Parathyroid adenoma (tissue), 2 donors: ENCODE data around the gene PJA1.

Experiments
- H2AFZ ChIP-seq: fragments of 300-600 bp; sonication (generic); one replicate; pipeline ENCODE4 v1.7.0; 2017; ENCODE audit warnings: antibody characterized with exemption, mild to moderate bottlenecking
- H3K27ac ChIP-seq: fragments of 300-600 bp; sonication (generic); one replicate; pipeline ENCODE4 v1.7.0; 2017
- H3K27me3 ChIP-seq: fragments of 300-600 bp; sonication (generic); one replicate; pipeline ENCODE4 v1.7.0; 2017; ENCODE audit warnings: low read length; ENCODE audit not compliant: control insufficient read depth, insufficient read depth
- H3K36me3 ChIP-seq: fragments of 300-600 bp; sonication (generic); one replicate; pipeline ENCODE4 v1.7.0; 2017; ENCODE audit warnings: low read length; ENCODE audit not compliant: control insufficient read depth, insufficient read depth
- H3K4me1 ChIP-seq: fragments of 300-600 bp; sonication (generic); one replicate; pipeline ENCODE4 v1.7.0; 2017; ENCODE audit warnings: control low read depth
- H3K4me2 ChIP-seq: fragments of 300-600 bp; sonication (generic); one replicate; pipeline ENCODE4 v1.7.0; 2017; ENCODE audit warnings: low read length
- H3K4me3 ChIP-seq: fragments of 300-600 bp; sonication (generic); one replicate; pipeline ENCODE4 v1.7.0; 2017; ENCODE audit warnings: low read depth, low read length
- H3K79me2 ChIP-seq: fragments of 300-600 bp; sonication (generic); one replicate; pipeline ENCODE4 v1.7.0; 2017; ENCODE audit warnings: control low read depth
- H3K9ac ChIP-seq: fragments of 300-600 bp; sonication (generic); one replicate; pipeline ENCODE4 v1.7.0; 2017; ENCODE audit warnings: mild to moderate bottlenecking
- H3K9me3 ChIP-seq: fragments of 300-600 bp; sonication (generic); one replicate; pipeline ENCODE4 v1.7.0; 2017; ENCODE audit warnings: low read length; ENCODE audit not compliant: control insufficient read depth
- CTCF ChIP-seq: fragments of 300-600 bp; sonication (generic); IDR thresholded peaks from one replicate; pipeline ENCODE4 v1.7.0; 2017; ENCODE audit warnings: antibody characterized with exemption, mild to moderate bottlenecking
- donor health status: primary hyperparathyroidism.

Gene PJA1

GRCh38 chrX:69152417-69152841 lies 12.8 kb downstream of the PJA1 start:
- Histone ChIP-seq H3K4me2 (no peak overlapping the region), H2AFZ (no peak overlapping the region), H3K27ac (no peak overlapping the region), H3K4me3 (no peak overlapping the region), H3K4me1 (peaks cover 6% of the 10 kb centered on the region), H3K36me3 (no peaks in the 10 kb centered on the region), H3K9ac (no peak overlapping the region), H3K79me2 (no peaks in the 10 kb centered on the region), H3K9me3 (no peaks in the 10 kb centered on the region), H3K27me3 (no peaks in the 10 kb centered on the region)
- no peak for TF ChIP-seq CTCF

- no peak for TF ChIP-seq CTCF
- Histone ChIP-seq H2AFZ (no peak overlapping the region), H3K4me1 (peaks cover 6% of the 10 kb centered on the region), H3K9ac (no peak overlapping the region), H3K27ac (no peak overlapping the region), H3K4me2 (no peak overlapping the region), H3K27me3 (no peaks in the 10 kb centered on the region), H3K79me2 (no peaks in the 10 kb centered on the region), H3K9me3 (no peaks in the 10 kb centered on the region), H3K36me3 (no peaks in the 10 kb centered on the region), H3K4me3 (no peak overlapping the region)
Measured at GRCh38 chrX:69151866-69152284, 13.4 kb downstream of the PJA1 start.

GRCh38 chrX:69150281-69150960 lies 14.8 kb downstream of the PJA1 start:
- Histone ChIP-seq H3K4me3 (no peak overlapping the region), H2AFZ (no peak overlapping the region), H3K9me3 (no peaks in the 10 kb centered on the region), H3K27ac (no peak overlapping the region), H3K4me1 (peaks cover 6% of the 10 kb centered on the region), H3K27me3 (no peaks in the 10 kb centered on the region), H3K79me2 (no peaks in the 10 kb centered on the region), H3K36me3 (no peaks in the 10 kb centered on the region), H3K9ac (no peak overlapping the region), H3K4me2 (no peak overlapping the region)
- no peak for TF ChIP-seq CTCF

GRCh38 chrX:69149466-69150280 lies 15.6 kb downstream of the PJA1 start:
- H3K4me3 ChIP-seq = no peak overlapping the region
- H3K9me3 ChIP-seq = no peaks in the 10 kb centered on the region
- no peaks in the 10 kb centered on the region for H3K27me3 ChIP-seq
- no peak overlapping the region for H2AFZ ChIP-seq
- TF ChIP-seq CTCF = no peak
- no peak overlapping the region for H3K4me2 ChIP-seq
- no peaks in the 10 kb centered on the region for H3K79me2 ChIP-seq
- no peak overlapping the region for H3K9ac ChIP-seq
- H3K27ac ChIP-seq = no peak overlapping the region
- H3K36me3 ChIP-seq = no peaks in the 10 kb centered on the region
- H3K4me1 ChIP-seq = peaks cover 6% of the 10 kb centered on the region
